Activated CD4-positive, alpha-beta memory T cell treated with anti-CD3 and anti-CD28 coated beads for 36 hours (primary cell): Measurements from ENCODE around the gene COPG2. TPM values are rescaled to one million over a fixed set of nuclear protein-coding genes. Genes with fewer than 3 reads are reported as not detected.

Experiments used
- CTCF ChIA-PET: fragments of 350-600 bp; sonication (Branson Sonifier 250); formaldehyde crosslinking; loops from one replicate; lab custom pipeline; 2021; ENCODE audit warnings: antibody characterized with exemption, inconsistent platforms; lab: Charles Lee
- POLR2A ChIA-PET: fragments of 350-600 bp; sonication (Branson Sonifier 250); formaldehyde crosslinking; loops from one replicate; lab custom pipeline; 2021; ENCODE audit warnings: antibody characterized with exemption; lab: Charles Lee
- DNase-seq: peaks from one replicate; pipeline ENCODE4 v3.0.0-alpha.2; 2020
- H3K27ac Mint-ChIP-seq: one replicate; pipeline ENCODE4 v1.8.0; 2021; ENCODE audit warnings: mixed read lengths
- H3K27me3 Mint-ChIP-seq: one replicate; pipeline ENCODE4 v1.8.0; 2021; ENCODE audit warnings: mixed read lengths
- H3K36me3 Mint-ChIP-seq: one replicate; pipeline ENCODE4 v1.8.0; 2021; ENCODE audit warnings: mixed read lengths
- H3K4me1 Mint-ChIP-seq: one replicate; pipeline ENCODE4 v1.8.0; 2021; ENCODE audit warnings: low read depth, mixed read lengths
- H3K4me3 Mint-ChIP-seq: one replicate; pipeline ENCODE4 v1.8.0; 2021; ENCODE audit warnings: mild to moderate bottlenecking, mixed read lengths
- H3K9me3 Mint-ChIP-seq: one replicate; pipeline ENCODE4 v1.8.0; 2021; ENCODE audit warnings: mixed read lengths
- intact Hi-C: fragments of 100-400 bp; cut with micrococcal nuclease; formaldehyde crosslinking; loops from one replicate; pipeline ENCODE4 v1.15.1; 2023
- total RNA-seq, 2 experiments: library from RNA; stranded (reverse); gene quantifications; one replicate each; pipeline ENCODE4 v1.2.3, GENCODE V29; 2021

COPG2 gene
- total RNA-seq, 2 experiments from 2014 or later: 31.5 to 33.4 TPM

DNA sequence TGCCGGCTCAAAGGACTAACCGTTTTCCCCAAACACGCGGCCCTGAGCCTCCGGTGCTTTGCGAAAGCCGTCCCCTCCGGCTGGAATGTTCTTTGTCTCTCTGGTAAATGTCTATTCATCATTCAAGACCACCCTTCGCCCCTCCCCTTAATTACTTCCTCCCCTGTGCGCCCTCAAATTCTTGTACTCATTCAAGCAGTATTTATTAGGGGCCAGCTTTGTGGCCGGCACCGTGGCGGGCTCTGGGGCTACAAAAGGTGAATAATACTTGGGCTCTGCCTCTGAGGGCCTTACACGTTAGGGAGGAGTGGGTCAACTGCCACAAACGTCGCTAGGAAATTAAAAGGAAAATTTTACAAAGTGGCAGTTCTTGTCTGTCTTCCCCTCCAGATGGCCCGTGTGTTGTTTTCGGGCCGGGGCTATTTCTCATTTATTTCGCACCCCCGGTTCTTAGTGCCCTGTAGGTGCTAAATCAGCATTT lies 178.2 kb downstream of the COPG2 start:
- ChIA-PET CTCF (no interaction called here), POLR2A (no interaction called here)
- Mint-ChIP-seq H3K4me3 (no peak overlapping the region), H3K4me1 (peaks cover 24% of the 10 kb centered on the region), H3K27me3 (peaks cover 53% of the 10 kb centered on the region), H3K9me3 (no peaks in the 10 kb centered on the region), H3K27ac (no peak overlapping the region), H3K36me3 (no peaks in the 10 kb centered on the region)
- intact Hi-C loops: loop anchor here (2.0 to 10.0 kb wide), 2 partner anchors 244 to 248 kb away; partner anchors contain the start of gene KLF14
- DNase-seq: no peak

- ChIA-PET CTCF (interaction anchor here (1.1 kb wide), 2 partner anchors 13 to 269 kb away, joined by 3 to 5 read pairs; no protein-coding TSS in a partner anchor), POLR2A (interaction anchor here (0.6 kb wide), 1 partner anchor 1116 kb away, joined by 3 read pairs; no protein-coding TSS in a partner anchor)
- intact Hi-C loops: loop anchor here (5.0 kb wide), 2 partner anchors 268 to 417 kb away; partner anchors contain the start of gene KLHDC10
- Mint-ChIP-seq H3K4me1 (peaks cover 24% of the 10 kb centered on the region), H3K4me3 (no peak overlapping the region), H3K27me3 (peaks cover 62% of the 10 kb centered on the region), H3K27ac (no peak overlapping the region), H3K36me3 (no peaks in the 10 kb centered on the region), H3K9me3 (no peaks in the 10 kb centered on the region)
- DNase-seq: no peak
These were observed 179.2 kb downstream of the COPG2 start for GRCh38 chr7:130489140-130489983.

DNA sequence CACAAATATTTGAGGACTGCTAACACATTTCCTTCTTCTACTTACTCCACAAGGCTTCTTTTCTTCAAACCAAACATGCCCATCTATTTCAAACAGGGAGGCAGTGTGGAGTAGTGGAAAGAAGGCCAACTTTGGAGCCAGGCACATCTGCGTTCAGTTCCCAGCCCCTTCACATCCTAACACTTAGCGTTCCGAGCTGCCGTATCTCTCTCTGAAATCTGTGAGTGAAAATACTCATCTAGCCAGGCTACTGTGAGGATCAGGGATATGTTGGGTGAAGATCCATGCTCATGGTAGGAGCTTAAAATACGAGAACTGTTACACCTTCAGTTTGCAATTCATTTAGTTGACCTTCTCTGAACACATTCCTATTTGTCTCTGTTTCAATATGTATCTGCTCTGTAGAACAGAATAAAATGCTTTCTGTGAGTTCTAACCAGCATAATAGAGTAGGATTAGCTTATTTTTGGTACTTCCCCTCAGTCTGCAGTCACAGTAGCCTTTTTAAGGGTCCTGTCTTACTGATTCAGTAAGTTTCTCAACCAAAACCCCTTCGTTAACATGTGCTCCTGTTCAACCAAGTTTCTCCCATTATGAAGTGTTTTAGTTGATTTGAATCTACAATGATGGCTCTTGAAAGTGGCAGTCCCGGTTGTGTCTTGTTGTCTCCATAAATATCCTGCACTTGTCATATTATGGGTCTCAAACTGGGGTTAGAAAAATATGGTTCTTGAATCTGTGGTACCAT lies 180.0 kb downstream of the COPG2 start:
- Mint-ChIP-seq H3K9me3 (no peaks in the 10 kb centered on the region), H3K27me3 (peaks cover 60% of the 10 kb centered on the region), H3K4me1 (peaks cover 24% of the 10 kb centered on the region), H3K4me3 (no peak overlapping the region), H3K36me3 (no peaks in the 10 kb centered on the region), H3K27ac (no peak overlapping the region)
- intact Hi-C loops: loop anchor here (5.0 kb wide), 2 partner anchors 269 to 416 kb away; partner anchors contain the start of gene KLHDC10
- DNase-seq: no peak
- ChIA-PET POLR2A (interaction anchor here (0.6 kb wide), 1 partner anchor 1115 kb away, joined by 3 read pairs; no protein-coding TSS in a partner anchor), CTCF (interaction anchor here (1.0 to 1.1 kb wide), 3 partner anchors 12 to 269 kb away, joined by 3 to 5 read pairs (median 3); no protein-coding TSS in a partner anchor)

- no peak for DNase-seq
- Mint-ChIP-seq H3K4me1 (peaks cover 17% of the 10 kb centered on the region), H3K9me3 (no peaks in the 10 kb centered on the region), H3K27me3 (peaks cover 55% of the 10 kb centered on the region), H3K4me3 (peak overlapping the region; percentile 46), H3K36me3 (no peaks in the 10 kb centered on the region), H3K27ac (no peak overlapping the region)
- POLR2A ChIA-PET: interaction anchor here (0.7 kb wide), 1 partner anchor 282 kb away, joined by 4 read pairs; the partner anchor contains the start of gene TMEM209
- intact Hi-C loops: loop anchor here (5.0 kb wide), 2 partner anchors 270 to 415 kb away; partner anchors contain the start of gene KLHDC10
- CTCF ChIA-PET: interaction anchor here (0.5 to 1.7 kb wide), 10 partner anchors 18 to 1235 kb away, joined by 3 to 14 read pairs (median 4); partner anchors contain the start of gene CEP41
These were observed 181.6 kb downstream of the COPG2 start for GRCh38 chr7:130486954-130487436.

DNA sequence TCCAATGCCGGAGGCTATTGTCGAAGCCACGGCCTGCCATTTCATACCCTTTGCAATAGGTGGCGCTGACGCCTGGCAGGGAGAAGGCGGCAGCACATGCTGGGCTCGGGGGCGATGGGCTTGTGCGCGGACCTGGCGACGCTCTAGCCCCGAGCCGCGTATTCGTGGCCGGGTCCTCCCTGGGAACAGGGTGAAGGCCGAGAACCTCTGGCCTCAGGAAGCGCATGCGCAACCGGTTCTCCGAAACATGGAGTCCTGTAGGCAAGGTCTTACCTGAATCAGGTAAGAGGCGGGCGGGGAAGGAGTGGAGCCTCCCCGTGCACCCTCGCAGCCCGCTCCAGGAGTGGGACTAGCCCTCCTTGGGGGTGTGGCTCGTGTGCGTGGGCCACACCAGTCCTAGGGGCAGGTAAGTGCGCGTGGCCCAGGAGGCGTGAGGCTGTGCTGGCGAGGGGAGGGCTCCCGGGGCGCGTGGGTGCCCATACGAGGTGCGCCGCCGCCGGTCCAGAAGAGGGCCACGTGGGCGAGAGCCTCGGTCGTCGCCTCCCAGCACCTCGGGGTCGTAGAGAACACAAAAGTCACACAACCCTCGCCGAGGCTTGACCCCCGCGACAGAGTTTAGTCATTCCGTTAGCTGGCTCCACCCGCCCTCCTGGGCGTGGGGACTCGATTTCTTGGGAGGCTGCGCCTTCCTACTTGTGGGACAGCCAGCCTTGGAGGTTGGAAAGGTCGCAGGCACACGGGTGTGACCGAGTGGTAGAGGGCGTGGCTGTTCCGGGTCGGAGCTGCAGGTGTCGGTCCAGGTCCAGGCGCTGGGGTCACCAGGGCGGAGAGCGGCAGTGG lies 182.2 kb downstream of the COPG2 start:
- peaks cover 17% of the 10 kb centered on the region for H3K4me1 Mint-ChIP-seq
- intact Hi-C loops: loop anchor here (5.0 kb wide), 2 partner anchors 271 to 414 kb away; partner anchors contain the start of gene KLHDC10
- ChIA-PET POLR2A (interaction anchor here (0.7 kb wide), 1 partner anchor 281 kb away, joined by 4 read pairs; the partner anchor contains the start of gene TMEM209), CTCF (interaction anchor here (0.8 to 1.7 kb wide), 5 partner anchors 19 to 273 kb away, joined by 3 to 14 read pairs (median 5); partner anchors contain the start of gene CEP41)
- H3K27me3 Mint-ChIP-seq: peaks cover 56% of the 10 kb centered on the region
- no peak overlapping the region for H3K27ac Mint-ChIP-seq
- no peaks in the 10 kb centered on the region for H3K9me3 Mint-ChIP-seq
- no peaks in the 10 kb centered on the region for H3K36me3 Mint-ChIP-seq
- peak; percentile 65 for DNase-seq
- H3K4me3 Mint-ChIP-seq: peak overlapping the region; percentile 63

- CTCF ChIA-PET: interaction anchor here (1.0 kb wide), 1 partner anchor 25 kb away, joined by 3 read pairs; no protein-coding TSS in a partner anchor
- POLR2A ChIA-PET: no interaction called here
- intact Hi-C loops: loop anchor here (5.0 kb wide), 2 partner anchors 272 to 413 kb away; partner anchors contain the start of gene KLHDC10
- H3K36me3 Mint-ChIP-seq: no peaks in the 10 kb centered on the region
- no peak overlapping the region for H3K27ac Mint-ChIP-seq
- no peak for DNase-seq
- H3K9me3 Mint-ChIP-seq: no peaks in the 10 kb centered on the region
- H3K4me1 Mint-ChIP-seq: peaks cover 14% of the 10 kb centered on the region
- no peak overlapping the region for H3K4me3 Mint-ChIP-seq
- H3K27me3 Mint-ChIP-seq: peaks cover 51% of the 10 kb centered on the region
These were observed 182.8 kb downstream of the COPG2 start for GRCh38 chr7:130485734-130486113.

GRCh38 chr7:130483031-130483430 lies 185.5 kb downstream of the COPG2 start:
- Mint-ChIP-seq H3K36me3 (no peaks in the 10 kb centered on the region), H3K27me3 (peaks cover 46% of the 10 kb centered on the region), H3K9me3 (peaks cover 1% of the 10 kb centered on the region), H3K4me3 (no peak overlapping the region), H3K27ac (no peak overlapping the region), H3K4me1 (peaks cover 14% of the 10 kb centered on the region)
- intact Hi-C loops: no loop called here
- DNase-seq: no peak
- ChIA-PET POLR2A (no interaction called here), CTCF (interaction anchor here (0.7 kb wide), 1 partner anchor 411 kb away, joined by 3 read pairs; no protein-coding TSS in a partner anchor)

- peaks cover 2% of the 10 kb centered on the region for H3K9me3 Mint-ChIP-seq
- peaks cover 10% of the 10 kb centered on the region for H3K4me1 Mint-ChIP-seq
- CTCF ChIA-PET: no interaction called here
- intact Hi-C loops: no loop called here
- H3K27ac Mint-ChIP-seq: no peak overlapping the region
- peaks cover 41% of the 10 kb centered on the region for H3K27me3 Mint-ChIP-seq
- DNase-seq: no peak
- no peak overlapping the region for H3K4me3 Mint-ChIP-seq
- H3K36me3 Mint-ChIP-seq: no peaks in the 10 kb centered on the region
- POLR2A ChIA-PET: no interaction called here
These were observed 186.7 kb downstream of the COPG2 start for GRCh38 chr7:130481898-130482297.

DNA sequence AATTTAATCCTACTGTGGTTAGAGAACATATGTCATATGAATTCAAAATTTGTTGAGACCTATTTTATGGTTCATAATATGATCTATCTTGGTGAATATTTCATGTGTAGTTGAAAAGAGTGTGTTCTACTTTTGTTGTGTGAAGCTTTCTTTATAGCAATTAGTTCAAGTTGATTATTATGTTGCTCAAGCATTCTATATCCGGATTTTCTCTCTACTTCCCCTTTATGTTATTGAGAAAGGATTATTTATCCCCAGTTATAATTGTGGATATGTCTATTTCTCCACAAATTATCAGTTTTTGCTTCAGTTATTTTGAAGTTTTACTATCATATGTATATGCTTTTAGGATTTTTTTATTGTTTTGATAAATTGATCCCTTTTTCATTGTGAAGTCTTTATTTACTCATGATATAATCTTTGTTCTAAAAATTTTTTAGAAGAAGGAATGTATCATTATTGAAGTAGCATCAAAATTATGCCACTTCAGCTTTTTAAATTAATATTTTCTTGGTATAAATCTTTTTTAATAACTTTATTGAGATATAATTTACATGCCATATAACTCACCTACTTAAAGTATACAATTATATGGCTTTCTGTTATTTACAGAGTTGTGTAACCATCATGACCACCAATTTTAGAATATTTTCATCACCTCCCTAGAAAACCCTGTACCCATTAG lies 188.7 kb downstream of the COPG2 start:
- Mint-ChIP-seq H3K9me3 (peaks cover 2% of the 10 kb centered on the region), H3K4me1 (no peaks in the 10 kb centered on the region), H3K4me3 (no peak overlapping the region), H3K27ac (no peak overlapping the region), H3K27me3 (peaks cover 28% of the 10 kb centered on the region), H3K36me3 (no peaks in the 10 kb centered on the region)
- ChIA-PET CTCF (no interaction called here), POLR2A (no interaction called here)
- DNase-seq: no peak
- intact Hi-C loops: no loop called here

GRCh38 chr7:130478991-130479390 lies 189.6 kb downstream of the COPG2 start:
- DNase-seq: no peak
- CTCF ChIA-PET: no interaction called here
- H3K4me1 Mint-ChIP-seq: no peaks in the 10 kb centered on the region
- intact Hi-C loops: no loop called here
- H3K36me3 Mint-ChIP-seq: no peaks in the 10 kb centered on the region
- no peak overlapping the region for H3K27ac Mint-ChIP-seq
- peaks cover 2% of the 10 kb centered on the region for H3K9me3 Mint-ChIP-seq
- peaks cover 23% of the 10 kb centered on the region for H3K27me3 Mint-ChIP-seq
- POLR2A ChIA-PET: no interaction called here
- H3K4me3 Mint-ChIP-seq: no peak overlapping the region
